Uterus (tissue), 2 donors: Measurements from ENCODE around the gene ZNF362.

ENCODE experiments used
- CTCF ChIP-seq, 4 experiments: fragments of 200-600 bp in 2 of 4; fragments of 450-650 bp in 2 of 4; sonication (generic) in 2 of 4; IDR thresholded peaks; one replicate each; pipeline ENCODE4 v1.5.1; 2016 to 2019; ENCODE audit warnings: antibody characterized with exemption in 4 of 4, mild to moderate bottlenecking in 2 of 4, moderate library complexity in 1 of 4
- POLR2A ChIP-seq, 2 donors: fragments of 450-650 bp; IDR thresholded peaks; one replicate each; pipeline ENCODE4 v1.6.1; 2016; ENCODE audit warnings: antibody characterized with exemption in 2 of 2, mild to moderate bottlenecking in 1 of 2, moderate library complexity in 1 of 2

- TF ChIP-seq CTCF (IDR thresholded peaks at IDR 0.05) (no peak), POLR2A (IDR thresholded peaks at IDR 0.05) (no peak)
Observed at GRCh38 chr1:33306653-33307493, 50.6 kb downstream of the ZNF362 start.
